ENCODE data around the gene SAMD7.

DNA sequence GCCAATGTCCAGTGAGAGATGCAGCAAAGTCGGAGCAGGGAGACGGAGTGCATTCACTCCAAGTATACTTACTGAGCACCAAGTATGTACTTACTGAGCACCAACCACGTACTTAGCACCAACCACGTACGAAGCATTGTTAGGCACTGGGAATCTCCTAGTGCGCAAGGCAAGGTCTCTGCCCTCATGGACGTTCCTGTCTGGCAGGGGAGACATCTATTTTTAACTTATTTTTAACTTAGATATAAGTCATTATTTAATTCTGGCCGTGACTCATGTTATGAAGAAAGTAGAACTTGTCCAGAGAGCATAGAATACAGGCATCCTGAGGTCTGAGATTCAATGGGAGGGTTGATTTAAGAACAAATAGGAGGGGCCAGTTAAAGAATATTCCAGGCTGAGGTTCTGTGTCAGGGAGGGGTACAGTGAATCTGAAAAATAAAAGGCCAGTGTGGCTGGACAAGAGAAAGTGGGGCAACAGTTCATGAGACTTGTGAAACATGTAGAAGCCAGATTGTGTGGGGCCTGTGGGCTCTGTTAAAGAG lies 32.3 kb upstream of the SAMD7 start:
- TF ChIP-seq ZNF274 (CRISPR knock-in tag; IDR thresholded peaks at IDR 0.05) (no peak), BRD4 (CRISPR knock-in tag; IDR thresholded peaks at IDR 0.05) (no peak), CREB1 (IDR thresholded peaks at IDR 0.05) (no peak), CREB1 (CRISPR knock-in tag; IDR thresholded peaks at IDR 0.05) (no peak)
- TF ChIP-seq, protein P1, sequence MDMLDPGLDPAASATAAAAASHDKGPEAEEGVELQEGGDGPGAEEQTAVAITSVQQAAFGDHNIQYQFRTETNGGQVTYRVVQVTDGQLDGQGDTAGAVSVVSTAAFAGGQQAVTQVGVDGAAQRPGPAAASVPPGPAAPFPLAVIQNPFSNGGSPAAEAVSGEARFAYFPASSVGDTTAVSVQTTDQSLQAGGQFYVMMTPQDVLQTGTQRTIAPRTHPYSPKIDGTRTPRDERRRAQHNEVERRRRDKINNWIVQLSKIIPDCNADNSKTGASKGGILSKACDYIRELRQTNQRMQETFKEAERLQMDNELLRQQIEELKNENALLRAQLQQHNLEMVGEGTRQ (IDR thresholded peaks at IDR 0.05; ENCODE audit: low read depth, low read length), result no peak
- TF ChIP-seq, protein P1 (CRISPR knock-in tag; IDR thresholded peaks at IDR 0.05; ENCODE audit: borderline replicate concordance), result no peak
